HCT116 (cell line): ENCODE measurements around the gene KCNH3. TPM values are rescaled to one million over a fixed set of nuclear protein-coding genes. Genes with fewer than 3 reads are reported as not detected.
"Not testable (repeated sequence)": the region's sequence is repeated elsewhere in the genome, so short reads cannot be mapped to it uniquely, and the experiment has no call there.

Experiments
- ATAC-seq: fragments of 200-7000 bp; cut with Tn5 transposase; 2 replicates; pipeline ENCODE4 v1.9.1; 2020; ENCODE audit warnings: mild to moderate bottlenecking, moderate library complexity
- BruUV-seq: library from RNA; stranded (reverse); fragments of 400-500 nt; replicated peaks from 2 replicates; lab custom pipeline; 2021; lab: Mats Ljungman, UMichigan
- CTCF ChIA-PET: fragments of 300-600 bp; sonication (Branson Sonifier 250); formaldehyde crosslinking; loops from one replicate; lab custom pipeline; 2021; ENCODE audit warnings: antibody characterized with exemption; lab: Charles Lee
- POLR2A ChIA-PET: fragments of 300-600, 350-600 bp; sonication (Branson Sonifier 250); formaldehyde crosslinking; loops from one replicate; lab custom pipeline; 2021; ENCODE audit warnings: antibody characterized with exemption; lab: Charles Lee
- RAD21 ChIA-PET, 2 experiments: fragments of 300-600 bp; sonication (Branson Sonifier 250); formaldehyde crosslinking; loops; one replicate each; lab custom pipeline; 2023; ENCODE audit warnings: low total read pairs in 2 of 2; ENCODE audit not compliant: uncharacterized antibody in 2 of 2, unreplicated experiment in 2 of 2, low non-redundant PET in 1 of 2; lab: Charles Lee
- DNase-seq: peaks from one replicate; pipeline ENCODE4 v3.0.0-alpha.2; 2010; ENCODE audit warnings: low read depth, low spot score
- H2AFZ ChIP-seq: fragments of 200-600 bp; shearing (Covaris generic), sonication (generic); 2 replicates; pipeline ENCODE4 v1.6.1; 2017; ENCODE audit warnings: low read depth, mixed run types, mixed read lengths, antibody characterized with exemption, low read length; ENCODE audit not compliant: poor library complexity, severe bottlenecking
- H3K27ac ChIP-seq: 2 replicates; pipeline ENCODE4 v1.5.1; 2012; ENCODE audit warnings: low read depth, low read length
- H3K27me3 ChIP-seq: fragments of 200-600 bp; sonication (generic); 2 replicates; pipeline ENCODE4 v1.6.1; 2016; ENCODE audit warnings: mixed run types, low read length, mixed read lengths; ENCODE audit not compliant: insufficient read depth
- H3K36me3 ChIP-seq, 2 experiments: fragments of 200-500 bp in 1 of 2; fragments of 200-600 bp in 1 of 2; sonication (Bioruptor generic) in 1 of 2; sonication (generic) in 1 of 2; 2 replicates each; pipeline versions ENCODE4 v1.5.1 to v1.6.1; 2014 to 2016; ENCODE audit warnings: low read length in 2 of 2, inconsistent platforms in 1 of 2, mixed read lengths in 1 of 2, mixed run types in 1 of 2; ENCODE audit not compliant: insufficient read depth in 2 of 2, control insufficient read depth in 1 of 2
- H3K4me1 ChIP-seq, 2 experiments: fragments of 200-600 bp in 1 of 2; sonication (generic) in 1 of 2; 2 replicates each; pipeline versions ENCODE4 v1.5.1 to v1.6.1; 2012 to 2017; ENCODE audit warnings: low read length in 2 of 2, inconsistent platforms in 1 of 2, mild to moderate bottlenecking in 1 of 2, mixed read lengths in 1 of 2, mixed run types in 1 of 2, moderate library complexity in 1 of 2; ENCODE audit not compliant: insufficient read depth in 2 of 2, control insufficient read depth in 1 of 2
- H3K4me2 ChIP-seq: fragments of 200-600 bp; sonication (generic); 2 replicates; pipeline ENCODE4 v1.6.1; 2017; ENCODE audit warnings: mixed run types, low read length, mixed read lengths
- H3K4me3 ChIP-seq, 2 experiments: fragments of 200-600 bp in 1 of 2; sonication (generic) in 1 of 2; replicated peaks in 1 of 2; 2 replicates each; pipeline ENCODE4 v1.5.1; 2011 to 2016; ENCODE audit warnings: low read length in 2 of 2, control low read depth in 1 of 2, low read depth in 1 of 2, mild to moderate bottlenecking in 1 of 2, mixed read lengths in 1 of 2, mixed run types in 1 of 2
- H3K79me2 ChIP-seq: fragments of 200-600 bp; sonication (generic); 2 replicates; pipeline ENCODE4 v1.6.1; 2017; ENCODE audit warnings: mild to moderate bottlenecking, mixed run types, low read length, moderate library complexity, mixed read lengths; ENCODE audit not compliant: insufficient read depth
- H3K9ac ChIP-seq: fragments of 200-600 bp; sonication (generic); 2 replicates; pipeline ENCODE4 v1.6.1; 2016; ENCODE audit warnings: low read length, mixed read lengths
- H3K9me2 ChIP-seq: fragments of 200-600 bp; sonication (generic), shearing (Covaris generic); 2 replicates; pipeline ENCODE4 v1.6.1; 2017; ENCODE audit warnings: mixed run types, mild to moderate bottlenecking, moderate library complexity; ENCODE audit not compliant: insufficient read depth
- H3K9me3 ChIP-seq, 2 experiments: fragments of 200-500 bp in 1 of 2; fragments of 200-600 bp in 1 of 2; sonication (Bioruptor generic) in 1 of 2; sonication (generic) in 1 of 2; 2 replicates each; pipeline ENCODE4 v1.6.1; 2014 to 2017; ENCODE audit warnings: low read length in 2 of 2, mixed read lengths in 2 of 2, inconsistent platforms in 1 of 2, low read depth in 1 of 2, mild to moderate bottlenecking in 1 of 2, mixed run types in 1 of 2, moderate library complexity in 1 of 2; ENCODE audit not compliant: control insufficient read depth in 1 of 2, insufficient read depth in 1 of 2
- H4K20me1 ChIP-seq: fragments of 200-600 bp; sonication (generic), shearing (Covaris generic); 2 replicates; pipeline ENCODE4 v1.6.1; 2017; ENCODE audit warnings: mixed run types, mild to moderate bottlenecking, moderate library complexity; ENCODE audit not compliant: insufficient read depth
- FOSL1 ChIP-seq: IDR thresholded peaks from 2 replicates; pipeline ENCODE4 v1.6.1; 2012; ENCODE audit warnings: low read depth
- RAD21 ChIP-seq: IDR thresholded peaks from 2 replicates; pipeline ENCODE4 v1.6.1; 2012; ENCODE audit warnings: low read depth, mild to moderate bottlenecking
- YY1 ChIP-seq: IDR thresholded peaks from 2 replicates; pipeline ENCODE4 v1.6.1; 2011; ENCODE audit warnings: low read length, low read depth, moderate library complexity, mild to moderate bottlenecking; ENCODE audit not compliant: insufficient replicate concordance; ENCODE audit errors: extremely low read depth
- intact Hi-C: fragments of 100-400 bp; cut with micrococcal nuclease; formaldehyde crosslinking; loops from 2 replicates; pipeline ENCODE4 v1.10.0; 2022
- total RNA-seq: library from RNA; stranded (reverse); gene quantifications from one replicate; pipeline ENCODE4 v1.2.1, GENCODE V29; 2021; ENCODE audit not compliant: unreplicated experiment
- TF ChIP-seq, protein P1 (sequence below), 3 experiments: fragments of 200-600 bp in 1 of 3; sonication (generic) in 1 of 3; IDR thresholded peaks in 2 of 3; conservative IDR thresholded peaks in 1 of 3; 2 replicates each; pipeline ENCODE4 v1.5.1; 2012 to 2017; ENCODE audit warnings: low read depth in 2 of 3, low read length in 2 of 3, antibody characterized with exemption in 1 of 3, borderline replicate concordance in 1 of 3, control low read depth in 1 of 3, mild to moderate bottlenecking in 1 of 3, mixed read lengths in 1 of 3, mixed run types in 1 of 3, moderate library complexity in 1 of 3; ENCODE audit not compliant: insufficient read depth in 1 of 3

Gene KCNH3
- total RNA-seq, 1 experiment from 2014 or later, result 35.3 TPM

DNA sequence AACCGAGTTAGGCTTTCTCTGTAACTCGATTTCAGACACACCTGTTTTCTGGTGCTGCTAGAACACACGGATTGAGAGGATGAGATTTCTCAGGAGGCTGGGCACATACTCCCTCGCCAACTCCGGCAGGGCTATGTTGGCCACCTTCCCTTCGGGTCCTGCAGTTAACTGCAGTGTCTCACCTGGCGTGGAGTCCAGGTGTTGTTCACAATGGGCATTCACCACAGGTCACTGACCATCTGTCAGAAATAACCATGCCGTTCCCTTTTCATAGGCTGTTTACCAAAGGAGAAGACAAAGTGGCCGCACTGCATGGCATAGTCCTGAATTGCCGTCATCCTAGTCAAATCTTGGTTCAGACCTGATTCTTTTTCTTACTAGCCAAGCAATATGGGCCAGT, 5.5 kb upstream of the KCNH3 start:
- RAD21 ChIA-PET, result no interaction called here
- DNase-seq, result no peak
- H3K9me2 ChIP-seq, result no peaks in the 10 kb centered on the region
- no peak overlapping the region for H3K9ac ChIP-seq
- no peak overlapping the region for H3K27ac ChIP-seq
- H3K27me3 ChIP-seq, result no peaks in the 10 kb centered on the region
- no peak for ATAC-seq
- no TSS peak for BruUV-seq
- H2AFZ ChIP-seq, result no peak overlapping the region
- H3K9me3 ChIP-seq, result no peaks in the 10 kb centered on the region
- H3K36me3 ChIP-seq, result 0 out of 4 replicates have a peak, but pooled peaks cover 0 to under 1% of the 10 kb centered on the region in 2 experiments
- no peaks in the 10 kb centered on the region for H3K79me2 ChIP-seq
- CTCF ChIA-PET, result no interaction called here
- intact Hi-C loops, result no loop called here
- POLR2A ChIA-PET, result no interaction called here
- TF ChIP-seq YY1, result no peak
- no peak for TF ChIP-seq FOSL1
- TF ChIP-seq, protein P1, sequence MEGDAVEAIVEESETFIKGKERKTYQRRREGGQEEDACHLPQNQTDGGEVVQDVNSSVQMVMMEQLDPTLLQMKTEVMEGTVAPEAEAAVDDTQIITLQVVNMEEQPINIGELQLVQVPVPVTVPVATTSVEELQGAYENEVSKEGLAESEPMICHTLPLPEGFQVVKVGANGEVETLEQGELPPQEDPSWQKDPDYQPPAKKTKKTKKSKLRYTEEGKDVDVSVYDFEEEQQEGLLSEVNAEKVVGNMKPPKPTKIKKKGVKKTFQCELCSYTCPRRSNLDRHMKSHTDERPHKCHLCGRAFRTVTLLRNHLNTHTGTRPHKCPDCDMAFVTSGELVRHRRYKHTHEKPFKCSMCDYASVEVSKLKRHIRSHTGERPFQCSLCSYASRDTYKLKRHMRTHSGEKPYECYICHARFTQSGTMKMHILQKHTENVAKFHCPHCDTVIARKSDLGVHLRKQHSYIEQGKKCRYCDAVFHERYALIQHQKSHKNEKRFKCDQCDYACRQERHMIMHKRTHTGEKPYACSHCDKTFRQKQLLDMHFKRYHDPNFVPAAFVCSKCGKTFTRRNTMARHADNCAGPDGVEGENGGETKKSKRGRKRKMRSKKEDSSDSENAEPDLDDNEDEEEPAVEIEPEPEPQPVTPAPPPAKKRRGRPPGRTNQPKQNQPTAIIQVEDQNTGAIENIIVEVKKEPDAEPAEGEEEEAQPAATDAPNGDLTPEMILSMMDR (IDR thresholded peaks at IDR 0.05 in 2 of 3, conservative IDR thresholded peaks at IDR 0.05 in 1 of 3; ENCODE audit: borderline replicate concordance in 1 of 3, insufficient read depth in 1 of 3, low read depth in 2 of 3, low read length in 2 of 3), result no peak
- TF ChIP-seq RAD21, result no peak
- peaks cover 30 to 32% of the 10 kb centered on the region in 2 experiments for H3K4me1 ChIP-seq
- no peak overlapping the region for H3K4me3 ChIP-seq
- H3K4me2 ChIP-seq, result no peak overlapping the region
- no peaks in the 10 kb centered on the region for H4K20me1 ChIP-seq

DNA sequence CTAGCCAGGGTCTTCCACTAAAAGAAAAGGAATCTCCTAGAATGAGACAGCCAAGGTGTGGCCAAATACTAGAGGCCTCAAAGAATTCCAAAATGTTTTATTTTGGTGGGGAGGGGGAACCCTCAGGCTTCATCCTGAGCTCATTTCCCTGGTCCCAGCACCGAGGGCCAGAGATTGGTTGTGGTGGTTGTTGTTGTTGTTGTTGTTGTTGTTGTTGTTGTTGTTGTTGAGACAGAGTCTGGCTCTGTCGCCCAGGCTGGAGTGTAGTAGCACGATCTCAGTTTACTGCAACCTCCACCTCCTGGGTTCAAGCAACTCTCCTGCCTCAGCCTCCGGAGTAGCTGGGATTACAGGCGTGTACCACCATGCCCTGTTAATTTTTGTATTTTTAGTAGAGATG, 4.7 kb upstream of the KCNH3 start:
- H3K9me2 ChIP-seq, BruUV-seq, H3K27ac ChIP-seq, ATAC-seq, H3K36me3 ChIP-seq, intact Hi-C loops, DNase-seq, H3K4me2 ChIP-seq, H3K27me3 ChIP-seq, H4K20me1 ChIP-seq, H3K9ac ChIP-seq, RAD21 ChIA-PET, H3K79me2 ChIP-seq, H3K9me3 ChIP-seq, H2AFZ ChIP-seq, H3K4me3 ChIP-seq: not testable (repeated sequence)
- POLR2A ChIA-PET, result interaction anchor here (1.2 kb wide), 1 partner anchor 211 kb away, joined by 3 read pairs; the partner anchor contains the start of gene TROAP
- peaks cover 31 to 36% of the 10 kb centered on the region in 2 experiments for H3K4me1 ChIP-seq
- CTCF ChIA-PET, result interaction anchor here (2.2 kb wide), 1 partner anchor 176 kb away, joined by 8 read pairs; no protein-coding TSS in a partner anchor
